Keratinocyte (primary cell): Measurements from ENCODE around the gene RAPGEFL1. TPM values are rescaled to one million over a fixed set of nuclear protein-coding genes. Genes with fewer than 3 reads are reported as not detected.

Source experiments
- DNase-seq: peaks from one replicate; pipeline ENCODE4 v3.0.0-alpha.2; 2011; ENCODE audit warnings: low read depth, missing footprints, low spot score
- FAIRE-seq: peaks from 2 replicates; lab custom pipeline; 2011; peaks lifted over from hg19 to GRCh38; lab: Jason Lieb, UNC
- H2AFZ ChIP-seq: 2 replicates; pipeline ENCODE4 v1.6.0; 2012; ENCODE audit warnings: low read length, control low read depth, inconsistent platforms; ENCODE audit not compliant: control insufficient read depth
- H3K27ac ChIP-seq: 2 replicates; pipeline ENCODE4 v1.5.1; 2011; ENCODE audit warnings: low read length; ENCODE audit not compliant: control insufficient read depth, insufficient read depth
- H3K27me3 ChIP-seq: 3 replicates; pipeline ENCODE4 v1.6.0; 2011; ENCODE audit warnings: low read length; ENCODE audit not compliant: control insufficient read depth, insufficient read depth; ENCODE audit errors: extremely low read depth
- H3K36me3 ChIP-seq, 2 experiments: 2 replicates in 1 of 2; 3 replicates in 1 of 2; pipeline ENCODE4 v1.5.1; 2011; ENCODE audit warnings: low read length in 2 of 2, mild to moderate bottlenecking in 1 of 2; ENCODE audit not compliant: control insufficient read depth in 2 of 2, insufficient read depth in 2 of 2; ENCODE audit errors: extremely low read depth in 1 of 2
- H3K4me1 ChIP-seq: 3 replicates; pipeline ENCODE4 v1.5.1; 2011; ENCODE audit warnings: low read length; ENCODE audit not compliant: control insufficient read depth, insufficient read depth; ENCODE audit errors: extremely low read depth
- H3K4me2 ChIP-seq: 3 replicates; pipeline ENCODE4 v1.6.0; 2011; ENCODE audit warnings: low read depth, low read length; ENCODE audit not compliant: control insufficient read depth, insufficient read depth; ENCODE audit errors: extremely low read depth
- H3K4me3 ChIP-seq, 3 experiments: fragments of 200-600 bp in 1 of 3; sonication (generic) in 1 of 3; 2 replicates in 2 of 3; 3 replicates in 1 of 3; pipeline ENCODE4 v1.5.1; 2011 to 2016; ENCODE audit warnings: low read length in 3 of 3, mild to moderate bottlenecking in 3 of 3, control low read depth in 2 of 3, inconsistent platforms in 1 of 3, low read depth in 1 of 3, mixed read lengths in 1 of 3, mixed run types in 1 of 3, moderate library complexity in 1 of 3; ENCODE audit not compliant: control insufficient read depth in 2 of 3, insufficient read depth in 2 of 3; ENCODE audit errors: extremely low read depth in 1 of 3
- H3K79me2 ChIP-seq: 2 replicates; pipeline ENCODE4 v1.6.0; 2012; ENCODE audit warnings: low read length; ENCODE audit not compliant: control insufficient read depth, insufficient read depth
- H3K9ac ChIP-seq: 3 replicates; pipeline ENCODE4 v1.6.0; 2011; ENCODE audit warnings: low read length; ENCODE audit not compliant: control insufficient read depth, insufficient read depth; ENCODE audit errors: extremely low read depth
- H3K9me1 ChIP-seq: 3 replicates; pipeline ENCODE4 v1.6.0; 2011; ENCODE audit warnings: low read length; ENCODE audit not compliant: control insufficient read depth, insufficient read depth; ENCODE audit errors: extremely low read depth
- H3K9me3 ChIP-seq: 2 replicates; pipeline ENCODE4 v1.5.1; 2012; ENCODE audit warnings: low read depth, low read length; ENCODE audit not compliant: control insufficient read depth
- H4K20me1 ChIP-seq: 3 replicates; pipeline ENCODE4 v1.6.0; 2011; ENCODE audit warnings: low read length; ENCODE audit not compliant: control insufficient read depth, insufficient read depth; ENCODE audit errors: extremely low read depth
- EZH2 ChIP-seq: IDR thresholded peaks from one replicate; pipeline ENCODE4 v1.6.1; 2012; ENCODE audit warnings: inconsistent platforms, mild to moderate bottlenecking, low read length, moderate library complexity
- dilution Hi-C: fragments of 300-500 bp; cut with MboI; formaldehyde crosslinking; loops from one replicate; pipeline ENCODE4 v1.7.0; 2020; ENCODE audit warnings: low sequenced_read_pairs; ENCODE audit not compliant: extremely low pct_ligation_motif_present
- polyA plus RNA-seq, 5 experiments: library from polyadenylated mRNA; depleted of rRNA in 3 of 5; stranded (reverse) in 3 of 5; stranded (forward) in 1 of 5; unstranded in 1 of 5; fragments of >200 nt; gene quantifications; 1 replicate in 1 of 5; 2 replicates in 3 of 5; 3 replicates in 1 of 5; pipeline versions ENCODE4 v1.2.1 to v1.2.3, GENCODE V29; 2011 to 2012; ENCODE audit warnings: missing spikeins in 2 of 5, low read depth in 1 of 5, low replicate concordance in 1 of 5
- TF ChIP-seq, protein P1 (sequence below), 3 experiments: IDR thresholded peaks in 1 of 3; conservative IDR thresholded peaks in 1 of 3; optimal IDR thresholded peaks in 1 of 3; 2 replicates in 2 of 3; 3 replicates in 1 of 3; pipeline versions ENCODE3 to v1.5.1; 2011; ENCODE audit warnings: low read length in 3 of 3, mild to moderate bottlenecking in 3 of 3, moderate library complexity in 2 of 3, control low read depth in 1 of 3, inconsistent platforms in 1 of 3; ENCODE audit not compliant: insufficient read depth in 2 of 3; ENCODE audit errors: extremely low read depth in 1 of 3

The RAPGEFL1 gene
- polyA plus RNA-seq, 1 donor (not counting 4 experiments of a cell fraction or from before 2014, with no cell fraction given) = 21.8 TPM

DNA sequence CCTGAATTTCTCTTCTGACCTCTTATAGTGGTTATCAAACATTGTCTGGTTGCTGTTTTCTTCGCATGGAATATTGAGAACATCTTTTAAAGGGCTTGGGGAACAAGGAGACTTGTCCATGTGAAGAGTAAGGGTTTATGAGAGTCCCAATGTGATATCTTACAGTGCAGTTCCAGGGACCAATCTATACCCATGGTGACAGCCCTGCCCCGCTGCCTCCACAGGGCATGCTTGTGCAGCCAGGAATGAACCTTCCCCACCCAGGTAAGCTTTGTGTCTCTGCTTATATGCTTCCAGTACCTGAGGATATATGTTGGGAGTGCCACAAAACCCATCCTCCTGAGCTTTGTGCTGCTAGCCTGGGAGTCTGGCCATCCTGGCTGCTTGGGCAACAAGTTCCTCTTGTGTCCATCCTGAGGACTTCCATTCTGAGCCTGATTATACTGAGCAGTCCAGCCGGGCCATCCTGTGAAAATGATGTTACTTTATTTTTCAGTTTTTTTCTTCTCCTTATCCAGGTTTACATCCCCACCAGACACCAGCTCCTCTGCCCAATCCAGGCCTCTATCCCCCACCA, 9.5 kb upstream of the RAPGEFL1 start:
- Histone ChIP-seq H3K27me3 (no peaks in the 10 kb centered on the region), H3K4me2 (no peak overlapping the region), H3K36me3 (peaks cover 30 to 51% of the 10 kb centered on the region in 2 experiments), H3K27ac (no peak overlapping the region), H3K9me3 (no peaks in the 10 kb centered on the region), H3K4me1 (peaks cover 5% of the 10 kb centered on the region), H3K79me2 (peaks cover 1% of the 10 kb centered on the region), H3K4me3 (no peak overlapping the region), H3K9me1 (no peaks in the 10 kb centered on the region), H4K20me1 (no peaks in the 10 kb centered on the region), H2AFZ (no peak overlapping the region), H3K9ac (no peak overlapping the region)
- DNase-seq = no peak
- dilution Hi-C loops = no loop called here
- no peak for FAIRE-seq
- TF ChIP-seq, protein P1, sequence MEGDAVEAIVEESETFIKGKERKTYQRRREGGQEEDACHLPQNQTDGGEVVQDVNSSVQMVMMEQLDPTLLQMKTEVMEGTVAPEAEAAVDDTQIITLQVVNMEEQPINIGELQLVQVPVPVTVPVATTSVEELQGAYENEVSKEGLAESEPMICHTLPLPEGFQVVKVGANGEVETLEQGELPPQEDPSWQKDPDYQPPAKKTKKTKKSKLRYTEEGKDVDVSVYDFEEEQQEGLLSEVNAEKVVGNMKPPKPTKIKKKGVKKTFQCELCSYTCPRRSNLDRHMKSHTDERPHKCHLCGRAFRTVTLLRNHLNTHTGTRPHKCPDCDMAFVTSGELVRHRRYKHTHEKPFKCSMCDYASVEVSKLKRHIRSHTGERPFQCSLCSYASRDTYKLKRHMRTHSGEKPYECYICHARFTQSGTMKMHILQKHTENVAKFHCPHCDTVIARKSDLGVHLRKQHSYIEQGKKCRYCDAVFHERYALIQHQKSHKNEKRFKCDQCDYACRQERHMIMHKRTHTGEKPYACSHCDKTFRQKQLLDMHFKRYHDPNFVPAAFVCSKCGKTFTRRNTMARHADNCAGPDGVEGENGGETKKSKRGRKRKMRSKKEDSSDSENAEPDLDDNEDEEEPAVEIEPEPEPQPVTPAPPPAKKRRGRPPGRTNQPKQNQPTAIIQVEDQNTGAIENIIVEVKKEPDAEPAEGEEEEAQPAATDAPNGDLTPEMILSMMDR (optimal IDR thresholded peaks at IDR 0.05 in 1 of 3, IDR thresholded peaks at IDR 0.05 in 1 of 3, conservative IDR thresholded peaks at IDR 0.05 in 1 of 3; ENCODE audit: extremely low read depth in 1 of 3, insufficient read depth in 2 of 3, low read length in 3 of 3) = no peak
- TF ChIP-seq EZH2 = no peak

DNA sequence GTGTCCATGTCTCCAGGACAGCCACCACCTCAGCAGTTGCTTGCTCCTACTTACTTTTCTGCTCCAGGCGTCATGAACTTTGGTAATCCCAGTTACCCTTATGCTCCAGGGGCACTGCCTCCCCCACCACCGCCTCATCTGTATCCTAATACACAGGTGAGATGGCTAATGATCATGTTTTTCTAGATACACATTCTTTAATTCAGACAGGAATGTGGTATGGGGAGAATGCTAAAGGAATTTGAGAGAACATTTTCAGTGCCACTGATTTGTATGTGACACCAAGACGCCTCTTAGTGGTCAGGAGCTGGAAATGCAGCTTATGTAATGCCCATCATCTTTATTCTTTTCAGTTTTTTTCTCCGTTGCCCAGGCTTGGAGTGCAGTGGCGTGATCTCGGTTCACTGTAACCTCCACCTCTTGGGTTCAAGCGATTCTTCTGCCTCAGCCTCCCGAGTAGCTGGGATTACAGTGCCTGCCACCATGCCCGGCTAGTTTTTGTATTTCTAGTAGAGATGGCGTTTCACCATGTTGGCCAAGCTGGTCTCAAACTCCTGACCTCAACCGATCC, 8.9 kb upstream of the RAPGEFL1 start:
- Histone ChIP-seq H3K79me2 (peaks cover 1% of the 10 kb centered on the region), H3K27me3 (no peaks in the 10 kb centered on the region), H3K9ac (no peak overlapping the region), H3K36me3 (peaks cover 30 to 50% of the 10 kb centered on the region in 2 experiments), H3K4me3 (no peak overlapping the region), H4K20me1 (no peaks in the 10 kb centered on the region), H2AFZ (no peak overlapping the region), H3K9me3 (no peaks in the 10 kb centered on the region), H3K9me1 (no peaks in the 10 kb centered on the region), H3K27ac (no peak overlapping the region), H3K4me1 (peaks cover 5% of the 10 kb centered on the region), H3K4me2 (no peak overlapping the region)
- DNase-seq = no peak
- TF ChIP-seq, protein P1 (optimal IDR thresholded peaks at IDR 0.05 in 1 of 3, IDR thresholded peaks at IDR 0.05 in 1 of 3, conservative IDR thresholded peaks at IDR 0.05 in 1 of 3; ENCODE audit: extremely low read depth in 1 of 3, insufficient read depth in 2 of 3, low read length in 3 of 3) = peak; percentile 58 to 85 (median 64)
- no peak for TF ChIP-seq EZH2
- dilution Hi-C loops = no loop called here
- FAIRE-seq = peak; percentile 67
